Epidermal melanocyte (primary cell): ENCODE data around the gene RBM10.

ENCODE experiments used
- DNase-seq: peaks from one replicate; pipeline ENCODE4 v3.0.0; 2011; ENCODE audit warnings: low spot score; ENCODE audit not compliant: insufficient read length

The RBM10 gene

DNA sequence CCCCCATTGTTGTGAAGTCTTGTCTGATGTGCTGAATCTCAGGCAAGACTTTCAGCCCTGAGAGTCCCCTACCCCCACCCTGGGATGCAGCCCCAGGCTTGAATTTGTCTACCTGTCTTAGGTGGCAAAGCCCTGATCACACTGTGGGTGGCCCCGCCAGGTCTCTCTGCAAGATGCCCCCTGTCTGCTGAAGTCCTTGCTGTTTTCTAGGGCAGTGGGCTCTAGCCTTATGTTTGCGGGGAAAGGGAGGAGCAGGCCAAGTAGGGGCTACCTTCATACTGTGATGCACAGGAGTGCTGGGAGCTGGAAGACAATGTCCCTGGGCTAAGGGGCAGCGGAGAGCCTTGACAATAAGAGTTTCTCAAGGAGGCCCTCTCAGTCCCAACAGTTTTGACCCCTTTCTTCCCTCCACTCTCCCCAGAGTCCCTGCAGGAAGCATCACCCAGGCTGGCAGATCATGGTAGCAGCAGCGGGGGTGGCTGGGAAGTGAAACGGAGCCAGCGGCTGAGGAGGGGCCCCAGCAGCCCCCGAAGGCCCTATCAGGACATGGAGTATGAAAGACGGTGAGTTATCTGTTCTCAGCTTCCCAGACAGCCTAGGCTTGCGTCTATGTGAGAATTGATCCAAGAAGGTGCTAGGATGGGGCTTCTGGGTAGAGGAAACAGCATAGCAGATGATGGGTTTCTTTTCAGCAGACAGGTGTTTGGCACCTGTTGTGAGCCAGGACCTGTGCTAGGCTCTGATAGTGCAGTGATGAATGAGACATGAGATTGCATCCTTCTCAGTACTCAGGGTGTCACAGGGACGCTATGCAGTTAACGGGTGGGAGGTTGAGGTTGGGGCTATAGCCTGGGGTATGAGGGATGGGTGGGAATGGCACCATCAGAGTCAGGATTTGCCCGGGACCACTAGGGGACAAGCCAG is 2.2 kb downstream of the RBM10 start:
- DNase-seq = no peak

DNA sequence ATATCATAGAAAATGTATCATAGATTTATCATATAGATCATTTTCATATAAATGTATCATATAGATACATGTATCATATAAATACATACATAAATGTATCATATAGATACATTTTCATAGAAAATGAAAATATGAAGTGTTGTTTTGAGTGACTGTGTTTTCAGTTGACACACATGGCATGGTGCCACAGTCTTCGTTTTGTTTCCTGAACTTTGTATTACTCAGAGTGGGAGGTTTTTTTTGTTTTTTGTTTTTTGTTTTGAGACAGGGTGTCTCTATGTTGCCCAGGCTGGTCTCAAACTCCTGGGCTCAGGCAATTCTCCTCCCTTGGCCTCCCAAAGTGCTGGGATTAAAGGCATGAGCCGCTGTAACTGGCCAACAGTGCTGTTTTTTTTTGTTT is 3.9 kb downstream of the RBM10 start:
- no peak for DNase-seq

DNA sequence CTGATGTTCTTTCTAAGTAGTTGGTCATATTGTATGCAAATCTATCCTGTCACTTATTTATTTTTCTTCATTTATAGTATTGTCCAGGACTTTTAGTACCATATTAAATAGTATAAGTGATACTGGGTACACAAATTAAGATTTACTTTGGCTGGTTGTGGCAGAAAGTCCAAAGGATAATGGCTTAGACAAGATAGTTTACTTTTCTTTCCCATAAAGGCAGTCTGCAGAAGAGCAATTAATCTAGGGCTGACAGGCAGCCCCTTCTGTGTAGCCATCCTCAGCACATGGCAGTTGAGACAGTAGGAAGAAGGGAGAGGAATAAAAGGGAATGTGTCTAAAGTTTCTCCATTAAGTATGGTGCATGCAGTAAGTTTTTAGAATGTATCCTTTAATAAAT is 6.4 kb downstream of the RBM10 start:
- DNase-seq = no peak

DNA sequence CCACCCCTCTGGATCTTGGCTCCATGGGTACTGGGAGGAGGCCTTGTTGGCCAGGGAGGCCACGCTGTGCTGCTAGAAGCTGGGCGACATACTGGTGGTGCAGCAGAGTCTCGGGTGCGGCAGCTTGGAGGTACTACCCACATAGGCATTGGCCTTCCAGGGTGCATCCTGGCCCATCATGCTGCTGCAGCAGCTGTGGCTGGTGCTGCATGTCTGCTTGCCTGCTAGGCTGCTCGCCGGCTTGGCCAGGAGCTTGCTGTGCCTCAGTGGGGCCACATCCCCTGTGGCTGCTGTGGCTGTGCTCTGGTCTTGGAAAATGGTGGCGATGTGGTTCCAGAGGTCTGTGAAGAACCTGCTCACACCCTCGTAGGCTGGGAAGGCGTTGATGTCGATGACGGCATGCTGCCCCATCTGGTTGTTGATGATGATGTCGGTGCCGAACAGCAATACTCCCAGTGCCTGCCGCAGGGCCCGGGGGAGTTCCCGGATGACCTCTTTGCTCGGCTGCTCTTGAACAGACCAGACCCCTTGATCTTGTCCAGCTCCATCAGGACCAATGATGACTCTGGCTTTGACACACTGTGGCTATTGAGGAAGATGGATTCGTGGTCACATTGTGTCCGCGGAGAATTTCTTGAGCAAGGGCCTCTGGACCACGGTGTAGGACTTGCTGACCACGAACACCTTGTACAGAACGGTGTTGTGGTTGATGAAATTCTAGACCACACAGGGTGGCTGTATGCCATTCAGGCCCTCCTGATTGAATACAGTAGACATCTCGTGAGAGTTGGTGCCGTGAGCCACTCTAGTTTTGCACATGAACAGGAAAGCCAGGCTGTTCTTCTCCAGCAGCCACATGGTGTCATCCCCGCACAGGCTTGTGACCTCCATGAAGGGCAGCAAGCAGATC is 11.8 kb downstream of the RBM10 start:
- DNase-seq = no peak

DNA sequence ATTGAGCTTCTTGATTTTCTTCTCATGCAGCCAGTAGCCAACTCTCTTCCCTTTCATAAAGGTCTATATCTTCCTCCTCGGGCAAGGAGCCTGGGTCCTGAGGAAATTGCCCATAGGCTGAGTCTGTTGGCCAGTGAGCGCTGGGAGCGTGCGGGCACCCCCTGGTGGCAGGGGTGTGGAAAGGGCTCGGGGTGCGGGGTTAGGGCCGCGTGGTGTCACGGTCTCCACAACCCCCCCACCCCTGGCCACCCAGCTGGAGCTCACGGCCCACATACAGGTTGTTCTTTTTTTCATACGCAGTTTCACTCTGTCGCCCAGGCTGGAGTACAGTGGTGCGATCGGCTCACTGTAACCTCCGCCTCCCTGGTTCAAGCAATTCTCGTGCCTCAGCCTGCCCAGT is 13.1 kb downstream of the RBM10 start:
- DNase-seq = no peak

DNA sequence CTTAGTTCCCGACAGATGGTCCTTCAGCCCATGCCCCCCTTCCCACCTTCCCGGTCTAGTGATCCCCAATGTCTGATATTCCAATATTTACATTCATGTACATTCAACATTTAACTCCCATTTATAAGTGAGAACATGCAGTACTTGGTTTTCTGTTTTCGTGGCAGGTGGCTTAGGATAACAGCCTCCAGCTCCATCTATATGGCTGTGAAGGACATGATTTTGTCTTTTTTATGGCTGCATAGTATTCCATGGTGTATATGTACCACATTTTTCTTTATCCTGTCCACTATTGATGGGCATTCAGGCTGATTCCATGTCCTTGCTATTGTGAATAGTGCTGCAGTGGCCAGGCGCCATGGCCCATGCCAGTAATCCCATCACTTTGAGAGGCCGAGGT is 13.8 kb downstream of the RBM10 start:
- no peak for DNase-seq

DNA sequence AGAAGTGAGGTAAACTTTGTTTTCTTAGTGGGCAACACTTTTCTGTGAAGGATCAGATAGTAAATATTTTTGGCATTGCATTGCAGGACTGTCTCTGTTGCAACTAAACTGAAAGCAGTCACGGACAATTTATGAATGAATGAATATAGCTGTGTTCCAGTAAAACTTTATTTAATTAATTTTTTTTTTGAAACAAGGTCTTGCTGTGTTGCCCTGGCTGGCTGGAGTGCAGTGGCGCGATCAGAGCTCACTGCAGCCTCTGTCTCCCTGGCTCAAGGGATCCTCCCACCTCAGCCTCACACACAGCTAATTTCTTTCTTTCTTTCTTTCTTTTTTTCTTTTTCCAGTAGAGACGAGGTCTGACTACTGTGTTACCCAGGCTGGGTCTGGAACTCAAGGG is 15.8 kb downstream of the RBM10 start:
- no peak for DNase-seq

DNA sequence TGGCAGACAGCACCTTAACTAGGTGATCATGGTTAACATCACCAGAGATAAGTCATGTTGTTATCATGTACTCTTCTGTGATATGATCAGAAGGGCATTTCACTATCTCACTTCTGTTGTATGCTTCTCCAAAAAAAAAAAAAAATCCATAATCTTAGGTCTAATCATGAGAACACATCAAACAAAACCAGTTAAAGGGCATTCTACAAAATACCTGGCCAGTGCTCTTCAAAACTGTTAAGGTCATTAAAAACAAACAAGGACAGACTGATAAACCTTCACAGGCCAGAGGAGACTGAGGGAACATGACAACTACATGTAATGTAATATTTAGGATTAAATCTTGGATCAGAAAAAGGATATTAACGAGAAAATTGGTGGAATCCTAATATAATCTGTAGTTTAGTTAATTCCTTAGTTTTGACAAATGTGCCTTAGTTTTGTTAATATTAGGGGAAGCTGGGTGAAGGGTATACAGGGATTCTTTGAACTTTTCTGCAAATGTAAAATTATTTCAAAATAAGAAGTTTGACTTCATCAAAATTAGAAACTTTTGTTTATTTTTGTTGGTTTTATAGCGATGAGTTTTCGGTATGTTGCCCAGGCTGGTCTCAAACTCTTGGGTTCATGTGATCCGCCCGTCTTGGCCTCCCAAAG is 18.0 kb downstream of the RBM10 start:
- DNase-seq = no peak

DNA sequence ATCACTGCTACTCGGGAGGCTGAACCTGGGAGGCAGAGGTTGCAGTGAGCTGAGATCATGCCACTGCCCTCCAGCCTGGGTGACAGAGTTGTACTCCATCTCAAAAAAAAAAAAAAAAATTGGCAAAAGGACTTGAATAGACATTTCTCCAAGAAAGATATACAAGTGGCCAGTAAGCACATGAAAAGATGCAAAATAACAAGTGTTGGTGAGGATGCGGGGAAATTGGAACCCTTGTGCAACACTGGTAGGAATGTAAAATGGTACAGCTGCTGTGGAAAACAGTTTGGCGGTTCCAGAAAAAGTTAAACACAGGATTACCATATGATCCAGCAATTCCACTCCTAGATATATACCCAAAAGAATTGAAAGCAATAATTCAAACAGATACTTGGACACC is 19.4 kb downstream of the RBM10 start:
- DNase-seq = no peak

DNA sequence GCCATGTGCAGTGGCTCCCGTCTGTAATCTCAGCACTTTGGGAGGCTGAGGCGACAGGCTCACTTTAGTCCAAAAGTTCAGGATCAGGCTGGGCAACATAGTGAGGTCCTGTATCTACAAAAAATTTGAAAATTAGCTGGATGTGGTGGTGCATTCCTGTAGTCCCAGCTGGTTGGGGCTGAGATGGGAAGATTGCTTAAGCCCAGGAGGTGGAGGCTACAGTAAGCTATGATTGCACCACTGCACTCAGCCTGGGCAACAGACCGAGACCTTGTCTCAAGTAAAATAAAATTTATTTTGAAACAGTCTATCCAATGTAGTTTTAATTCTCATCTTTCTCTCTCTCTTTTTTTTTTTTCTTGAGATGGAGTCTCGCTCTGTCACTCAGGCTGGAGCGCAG is 21.1 kb downstream of the RBM10 start:
- no peak for DNase-seq

DNA sequence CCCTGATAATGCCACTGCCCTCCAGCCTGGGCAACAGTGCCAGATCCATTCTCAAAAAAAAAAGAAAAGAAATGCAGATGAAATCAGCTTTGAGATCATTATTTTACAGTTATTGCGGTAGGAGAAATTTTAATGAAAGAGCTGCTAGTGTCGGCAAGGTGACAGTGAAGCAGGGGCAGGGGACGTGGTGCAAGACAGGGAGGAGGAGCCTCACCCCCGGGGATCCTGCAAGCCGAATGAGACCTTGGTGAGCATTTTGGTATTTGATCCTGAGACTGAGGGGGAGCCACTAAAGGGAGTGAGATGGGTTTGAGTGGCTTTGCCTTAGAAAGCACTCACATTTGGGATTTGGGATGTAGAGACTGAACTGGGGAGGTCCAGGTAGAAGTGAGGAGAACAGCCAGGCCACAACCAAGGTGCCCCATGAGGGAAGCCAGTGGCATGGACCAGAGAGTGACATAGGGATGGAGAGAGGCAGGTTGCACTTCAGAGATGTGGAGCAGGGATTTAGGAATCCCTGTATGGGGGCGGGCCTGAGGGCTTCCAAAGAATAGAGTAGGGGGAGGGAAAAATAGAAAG is 23.6 kb downstream of the RBM10 start:
- DNase-seq = no peak

DNA sequence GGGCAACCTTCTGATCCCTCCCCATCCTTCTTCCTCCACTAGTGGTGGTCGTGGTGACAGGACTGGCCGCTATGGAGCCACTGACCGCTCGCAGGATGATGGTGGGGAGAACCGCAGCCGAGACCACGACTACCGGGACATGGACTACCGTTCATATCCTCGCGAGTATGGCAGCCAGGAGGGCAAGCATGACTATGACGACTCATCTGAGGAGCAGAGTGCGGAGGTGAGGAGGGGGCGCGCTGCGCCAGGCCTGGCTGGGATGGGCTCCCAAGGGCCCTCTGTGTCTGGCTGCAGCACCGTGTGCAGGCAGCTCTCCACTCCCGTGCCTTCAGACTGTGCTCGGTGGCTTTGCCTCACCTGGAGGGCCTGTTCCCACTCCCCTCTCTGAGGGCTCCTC is 24.3 kb downstream of the RBM10 start:
- no peak for DNase-seq

DNA sequence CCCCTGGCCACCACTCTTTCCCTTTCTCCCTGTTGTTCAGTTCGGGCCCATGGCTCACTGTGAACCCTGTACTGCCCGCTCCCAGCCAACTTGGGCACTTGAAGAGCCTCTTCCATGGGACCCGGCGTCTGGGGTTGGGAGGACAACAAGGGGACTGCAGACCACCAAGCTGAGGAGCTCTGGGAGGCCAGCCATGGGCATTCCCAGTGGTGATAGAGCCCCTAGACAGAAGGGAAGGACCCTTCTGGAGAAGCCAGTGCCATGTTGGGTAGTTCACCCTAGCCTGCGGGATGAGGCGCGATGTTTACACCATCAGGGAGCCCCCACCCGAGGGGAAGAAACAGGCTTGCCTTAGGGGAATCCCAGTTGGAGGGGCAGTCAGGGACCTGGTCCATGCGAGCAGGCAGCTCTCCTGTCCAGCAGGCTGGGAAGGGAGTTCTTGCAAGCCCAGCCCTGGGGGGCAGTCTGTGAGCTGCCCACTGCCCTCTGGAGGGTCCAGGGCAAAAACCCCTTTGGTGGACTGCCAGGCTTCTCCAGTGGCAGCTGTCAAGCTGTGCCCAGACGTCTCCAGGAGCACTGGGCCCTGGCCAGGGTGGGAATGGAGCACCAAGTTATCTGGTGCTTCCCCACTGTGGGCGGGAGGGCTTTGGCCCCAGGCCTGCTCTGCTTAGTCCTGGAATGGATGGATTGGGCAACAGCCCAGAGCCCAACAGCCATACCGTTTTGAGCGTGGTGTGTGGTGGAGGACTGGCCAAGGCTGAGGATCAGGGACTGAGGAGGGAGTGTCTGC is 24.9 kb downstream of the RBM10 start:
- no peak for DNase-seq

DNA sequence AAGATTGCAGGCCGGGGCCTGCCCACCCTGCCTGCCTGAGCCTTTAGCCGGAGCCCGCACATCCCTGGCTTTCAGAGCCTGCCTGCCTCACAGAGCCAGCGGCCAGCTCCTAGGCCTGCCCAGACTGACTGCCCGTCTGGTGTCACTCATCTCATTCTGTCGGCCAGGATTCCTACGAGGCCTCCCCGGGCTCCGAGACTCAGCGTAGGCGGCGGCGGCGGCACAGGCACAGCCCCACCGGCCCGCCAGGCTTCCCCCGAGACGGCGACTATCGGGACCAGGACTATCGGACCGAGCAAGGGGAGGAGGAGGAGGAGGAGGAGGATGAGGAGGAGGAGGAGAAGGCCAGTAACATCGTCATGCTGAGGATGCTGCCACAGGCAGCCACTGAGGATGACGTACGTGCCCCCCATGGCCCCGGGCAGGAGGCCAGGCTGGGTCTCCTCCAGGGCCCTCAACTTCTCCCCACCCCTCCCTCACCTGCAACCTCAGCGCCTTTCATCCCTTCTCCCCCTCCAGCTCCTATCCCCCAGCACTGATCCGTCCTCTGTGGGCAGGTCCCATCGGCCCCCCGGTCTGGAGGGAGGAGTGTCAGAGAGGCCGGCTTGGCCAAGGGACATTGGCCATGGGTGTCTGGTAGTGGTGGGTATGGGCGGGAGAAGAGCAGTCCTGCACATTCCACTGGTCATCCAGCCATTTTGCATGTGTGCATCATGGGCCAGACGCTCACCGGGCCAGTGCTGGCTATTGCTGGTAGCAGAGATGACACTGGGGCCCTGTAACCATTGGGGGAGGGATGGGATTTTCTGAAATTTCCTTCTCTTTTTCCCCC is 26.1 kb downstream of the RBM10 start:
- DNase-seq = no peak

DNA sequence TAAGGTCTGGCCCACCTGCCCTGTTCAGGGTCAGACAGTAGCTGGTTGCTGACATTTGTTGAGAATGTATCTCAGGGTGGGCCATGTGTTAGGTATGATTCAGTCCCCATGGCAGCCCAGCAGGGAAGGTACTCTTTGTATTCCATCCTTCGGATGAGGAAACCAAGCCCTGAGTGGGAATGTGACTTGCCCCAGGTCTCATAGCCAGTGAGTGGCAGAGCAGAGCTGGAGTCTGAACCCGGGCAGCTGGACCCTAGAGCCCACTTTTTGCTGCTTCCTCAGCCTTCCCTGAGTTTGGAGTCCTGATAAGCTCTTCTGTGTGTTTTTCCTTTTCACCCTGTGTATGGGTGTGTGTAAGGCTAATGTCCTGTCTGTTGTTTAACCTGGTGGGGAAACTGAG is 27.0 kb downstream of the RBM10 start:
- no peak for DNase-seq

DNA sequence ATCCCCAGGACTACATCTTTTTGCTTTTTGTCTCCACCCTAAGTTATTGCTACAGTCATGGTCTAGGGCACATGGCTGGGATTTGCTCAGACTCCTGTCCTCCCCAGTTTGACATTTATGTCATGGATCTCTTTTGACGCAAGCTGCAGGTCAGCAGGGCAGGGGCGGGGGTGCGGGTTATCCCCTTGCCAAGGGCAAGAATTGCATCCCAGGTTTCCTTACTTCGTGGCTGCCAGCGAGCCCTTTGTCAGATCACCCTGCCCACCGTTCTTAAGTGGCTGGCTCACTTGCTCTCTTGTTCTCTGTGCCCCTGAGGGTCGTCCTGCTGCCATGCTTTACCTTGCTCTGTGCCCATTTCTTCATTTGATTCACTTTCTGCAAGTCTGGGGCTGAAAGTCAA is 27.5 kb downstream of the RBM10 start:
- no peak for DNase-seq

DNA sequence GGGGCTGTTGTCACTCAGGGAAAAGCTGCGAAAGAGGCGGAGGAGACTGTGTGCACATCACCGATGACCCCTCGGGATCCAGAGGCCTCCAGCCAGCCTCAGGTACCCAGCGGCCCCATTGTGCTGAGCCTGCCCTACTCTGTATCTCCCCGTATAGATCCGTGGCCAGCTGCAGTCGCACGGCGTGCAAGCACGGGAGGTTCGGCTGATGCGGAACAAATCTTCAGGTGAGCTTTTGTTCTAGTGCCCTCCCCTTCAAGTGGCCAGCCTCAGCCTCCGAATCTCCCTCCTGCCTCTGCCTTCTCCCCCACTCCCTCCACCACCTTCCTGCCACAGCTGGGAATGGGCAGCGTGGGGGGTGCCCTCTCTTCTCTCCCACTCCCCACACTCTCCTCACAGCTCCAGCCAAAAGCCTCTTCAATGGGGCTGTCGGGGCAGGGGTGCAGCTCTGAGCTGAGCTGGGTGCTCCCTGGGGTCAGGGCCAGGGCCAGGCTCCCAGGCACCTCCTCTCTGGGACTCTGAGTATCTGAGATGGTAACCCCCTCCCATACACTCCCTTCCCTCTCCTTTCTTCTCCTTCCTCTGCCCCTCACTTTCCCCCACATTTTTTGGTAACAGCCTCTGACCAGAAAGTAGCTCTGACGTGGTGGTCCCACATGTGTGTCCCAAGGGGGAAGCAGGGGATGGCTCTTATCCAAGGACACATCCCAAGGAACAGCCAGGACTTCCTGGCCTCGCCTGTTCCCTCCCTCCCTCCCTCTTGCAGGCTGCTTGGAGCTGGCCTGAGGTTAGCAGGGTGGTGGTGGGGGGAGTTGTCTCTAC is 28.2 kb downstream of the RBM10 start:
- no peak for DNase-seq

DNA sequence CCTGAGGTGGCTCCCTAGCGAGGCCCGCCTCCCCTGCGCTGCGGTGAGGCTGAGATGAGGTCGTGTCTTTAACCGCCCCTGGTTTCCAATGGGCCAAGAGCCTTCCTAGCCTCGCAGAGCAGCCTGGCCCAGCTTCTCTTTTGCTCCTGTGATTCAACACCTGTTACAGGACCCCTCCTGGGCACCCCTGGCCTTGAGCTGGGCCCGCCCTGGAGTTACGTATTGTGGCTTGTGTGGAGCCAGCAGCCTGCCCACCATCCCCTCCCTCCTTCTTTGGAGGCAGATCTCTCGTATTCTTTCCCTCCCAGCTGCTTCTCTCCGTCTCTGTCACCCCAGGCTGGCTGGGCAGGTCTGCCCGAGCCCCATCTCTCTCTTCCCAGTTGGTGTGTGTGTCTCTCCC is 29.4 kb downstream of the RBM10 start:
- no peak for DNase-seq
